Testis (tissue), 5 donors: ENCODE measurements around the gene CPSF7. TPM values are rescaled to one million over a fixed set of nuclear protein-coding genes. Genes with fewer than 3 reads are reported as not detected.
A peak's percentile ranks its signal among the peaks of the same experiment; 100 is the strongest.

Experiments used
- DNase-seq: peaks from one replicate; pipeline ENCODE4 v3.0.0-alpha.2; 2019
- H3K27ac ChIP-seq, 2 donors: fragments of 200-600 bp; sonication (generic); one replicate each; pipeline ENCODE4 v1.5.1; 2019
- H3K27me3 ChIP-seq: fragments of 200-600 bp; sonication (generic); one replicate; pipeline ENCODE4 v1.5.1; 2019
- H3K36me3 ChIP-seq: fragments of 200-600 bp; sonication (generic); one replicate; pipeline ENCODE4 v1.5.1; 2017; ENCODE audit warnings: low read depth; ENCODE audit errors: missing control alignments
- H3K4me1 ChIP-seq: fragments of 200-600 bp; sonication (generic); one replicate; pipeline ENCODE4 v1.5.1; 2019
- H3K4me3 ChIP-seq, 2 donors: fragments of 200-600 bp; sonication (generic); one replicate each; pipeline ENCODE4 v1.5.1; 2017 to 2019
- H3K9me3 ChIP-seq: fragments of 200-600 bp; sonication (generic); one replicate; pipeline ENCODE4 v1.5.1; 2017
- CTCF ChIP-seq, 3 experiments: fragments of 450-650 bp in 2 of 3; fragments of 200-600 bp in 1 of 3; sonication (generic) in 1 of 3; IDR thresholded peaks; one replicate each; pipeline ENCODE4 v1.5.1; 2016 to 2019; ENCODE audit warnings: antibody characterized with exemption in 3 of 3, mild to moderate bottlenecking in 2 of 3, moderate library complexity in 1 of 3
- POLR2A ChIP-seq: fragments of 450-650 bp; IDR thresholded peaks from one replicate; pipeline ENCODE4 v1.6.1; 2017; ENCODE audit warnings: antibody characterized with exemption, mild to moderate bottlenecking, moderate library complexity
- WGBS, 2 donors: methylation state at CpG; one replicate each; pipeline ENCODE4 v1.1.5; 2018; 5-methylcytosine and 5-hydroxymethylcytosine counted together
- intact Hi-C: fragments of 100-400 bp; cut with DNase I; formaldehyde crosslinking; loops from one replicate; pipeline ENCODE4 v1.15.1; 2023; ENCODE audit warnings: low total_unique reads
- long read RNA-seq, 2 donors: transcript quantifications; one replicate each; lab custom pipeline, GENCODE V29; 2026
- polyA plus RNA-seq: library from polyadenylated mRNA; stranded (reverse); fragments of 350-450 nt; fragmentation: Illumina TruSeq; extraction: RNeasy Lipid Tissue Mini Kit (QIAGEN cat#74804); gene quantifications from one replicate; pipeline ENCODE4 v1.2.3, GENCODE V29; 2014; ENCODE audit warnings: low read depth, low replicate concordance; ENCODE audit not compliant: insufficient read depth
- total RNA-seq, 2 donors: library from RNA; depleted of rRNA; stranded (reverse); fragments of >200 nt; gene quantifications; one replicate each; pipeline ENCODE4 v1.2.3, GENCODE V29; 2016

The CPSF7 gene
- total RNA-seq (10 to 100 TPM; 84.2 to 86.5 TPM), polyA plus RNA-seq (107 TPM)
- long read RNA-seq, donor 1, transcript CPSF7-202 (10 exons, 3,650 nt) = major isoform, 8 of 32 reads
- long read RNA-seq, donor 1, transcript CPSF7-205 (10 exons, 3,524 nt) = minor isoform, 6 of 32 reads
- long read RNA-seq, donor 1, partial matches to known transcripts = 15 of 32 reads
- long read RNA-seq, donor 1, other reads (novel, unspliced or antisense) = 0 of 32 reads
- long read RNA-seq, donor 2, partial matches to known transcripts = 18 of 27 reads
- long read RNA-seq, donor 2, other reads (novel, unspliced or antisense) = 0 of 27 reads

GRCh38 chr11:61429691-61430582 is at the start of gene CPSF7, which contains the start of gene SDHAF2:
CPSF7 (minus strand) TSS chr11:61429975; CDS start chr11:61429235, 740 bp downstream.
SDHAF2 (plus strand) TSS chr11:61430124; CDS start chr11:61430147, 23 bp downstream.
- peak; percentile 98 for DNase-seq
- Histone ChIP-seq H3K27me3 (no peaks in the 10 kb centered on the region), H3K4me1 (peaks cover 29% of the 10 kb centered on the region), H3K27ac (peak within 1 kb of the TSS; percentile 98), H3K9me3 (no peaks in the 10 kb centered on the region), H3K4me3 (peak within 1 kb of the TSS; percentile 92 to 98), H3K36me3 (no peaks in the 10 kb centered on the region)
- intact Hi-C loops = loop anchor here (10.0 kb wide), 1 partner anchor 95 kb away; the partner anchor contains the start of genes DDB1 and TKFC
- TF ChIP-seq POLR2A (peak; percentile 63), CTCF (IDR thresholded peaks at IDR 0.05) (no peak)
- whole genome bisulfite sequencing, 2 donors = 1 to 2% methylated on average over 10 to 78 of the region's 82 CpGs

GRCh38 chr11:61477727-61478148 is 48.0 kb upstream of the CPSF7 start:
- peak; percentile 76 for DNase-seq
- Histone ChIP-seq H3K27ac (peak overlapping the region in 1 of 2 donors; percentile 29), H3K9me3 (no peaks in the 10 kb centered on the region), H3K27me3 (no peaks in the 10 kb centered on the region), H3K4me3 (no peak overlapping the region), H3K4me1 (peaks cover 16% of the 10 kb centered on the region), H3K36me3 (no peaks in the 10 kb centered on the region)
- TF ChIP-seq CTCF (IDR thresholded peaks at IDR 0.05) = peak; percentile 76 to 95 (median 91)
- no peak for TF ChIP-seq POLR2A
- WGBS, 2 donors = 3% methylated on average over 14 to 18 of the region's 18 CpGs
- intact Hi-C loops = no loop called here

- H3K9me3 ChIP-seq = no peaks in the 10 kb centered on the region
- no peaks in the 10 kb centered on the region for H3K36me3 ChIP-seq
- H3K27ac ChIP-seq = peak overlapping the region in 1 of 2 donors; percentile 29
- peak; percentile 44 for DNase-seq
- H3K27me3 ChIP-seq = no peaks in the 10 kb centered on the region
- intact Hi-C loops = no loop called here
- 25 to 27% methylated on average over 8 of the region's 8 CpGs for WGBS, 2 donors
- TF ChIP-seq POLR2A (no peak), CTCF (IDR thresholded peaks at IDR 0.05) (no peak)
- H3K4me3 ChIP-seq = no peak overlapping the region
- peaks cover 23% of the 10 kb centered on the region for H3K4me1 ChIP-seq
Observed at GRCh38 chr11:61477126-61477525, 47.4 kb upstream of the CPSF7 start.

GRCh38 chr11:61476371-61476770 is 46.6 kb upstream of the CPSF7 start:
- WGBS, 2 donors = 85 to 100% methylated on average over 2 to 3 of the region's 3 CpGs

More at GRCh38 chr11:61476371-61476770, 46.6 kb upstream of the CPSF7 start:
- intact Hi-C loops = no loop called here
- no peaks in the 10 kb centered on the region for H3K9me3 ChIP-seq
- no peaks in the 10 kb centered on the region for H3K36me3 ChIP-seq
- no peaks in the 10 kb centered on the region for H3K27me3 ChIP-seq
- H3K4me3 ChIP-seq = no peak overlapping the region
- peaks cover 26% of the 10 kb centered on the region for H3K4me1 ChIP-seq
- TF ChIP-seq CTCF (IDR thresholded peaks at IDR 0.05) = no peak
- no peak for TF ChIP-seq POLR2A
- H3K27ac ChIP-seq = no peak overlapping the region
- DNase-seq = no peak
